AG04450 (cell line): Measurements from ENCODE around the gene LSG1. TPM values are rescaled to one million over a fixed set of nuclear protein-coding genes. Genes with fewer than 3 reads are reported as not detected.

Source experiments
- CTCF ChIA-PET: fragments of 300-600, 350-600 bp; formaldehyde crosslinking; extraction: SDS; loops from one replicate; lab custom pipeline; 2022; ENCODE audit warnings: antibody characterized with exemption, inconsistent platforms; lab: Charles Lee
- POLR2A ChIA-PET: fragments of 350-600 bp; formaldehyde crosslinking; extraction: SDS; loops from one replicate; lab custom pipeline; 2021; ENCODE audit warnings: antibody characterized with exemption, inconsistent platforms; lab: Yijun Ruan, JAX
- DNase-seq: peaks from one replicate; pipeline ENCODE4 v3.0.0-alpha.2; 2011; ENCODE audit warnings: low read depth, low spot score
- H3K27ac ChIP-seq: one replicate; pipeline ENCODE4 v1.5.1; 2012; ENCODE audit warnings: low read depth, low read length, control low read depth
- H3K27me3 ChIP-seq: one replicate; pipeline ENCODE4 v1.6.0; 2012; ENCODE audit warnings: low read length; ENCODE audit not compliant: control insufficient read depth, insufficient read depth
- H3K4me3 ChIP-seq: 2 replicates; pipeline ENCODE4 v1.5.1; 2011; ENCODE audit warnings: mild to moderate bottlenecking, low read depth, low read length, control low read depth
- H3K9me3 ChIP-seq: 2 replicates; pipeline ENCODE4 v1.5.1; 2012; ENCODE audit warnings: low read length; ENCODE audit not compliant: control insufficient read depth, insufficient read depth
- CTCF ChIP-seq: IDR thresholded peaks from 2 replicates; pipeline ENCODE4 v1.5.1; 2011; ENCODE audit warnings: low read depth, low read length, control low read depth, inconsistent platforms
- polyA plus RNA-seq: library from polyadenylated mRNA; depleted of rRNA; stranded (reverse); fragments of >200 nt; gene quantifications from 2 replicates; pipeline ENCODE4 v1.2.3, GENCODE V29; 2011

Gene LSG1
- polyA plus RNA-seq, 1 experiment: 34.0 TPM

GRCh38 chr3:194707147-194707540 lies 35.2 kb upstream of the LSG1 start:
- ChIA-PET CTCF (interaction anchor here (0.6 kb wide), 2 partner anchors 25 to 172 kb away, joined by 4 read pairs; no protein-coding TSS in a partner anchor), POLR2A (interaction anchor here (0.6 kb wide), 1 partner anchor 342 kb away, joined by 3 read pairs; no protein-coding TSS in a partner anchor)
- H3K4me3 ChIP-seq: no peak overlapping the region
- peaks cover 25% of the 10 kb centered on the region for H3K27me3 ChIP-seq
- no peaks in the 10 kb centered on the region for H3K9me3 ChIP-seq
- H3K27ac ChIP-seq: no peak overlapping the region
- DNase-seq: no peak
- no peak for TF ChIP-seq CTCF

GRCh38 chr3:194705761-194706160 lies 33.8 kb upstream of the LSG1 start:
- Histone ChIP-seq H3K27me3 (peaks cover 30% of the 10 kb centered on the region), H3K27ac (no peak overlapping the region), H3K9me3 (no peaks in the 10 kb centered on the region), H3K4me3 (no peak overlapping the region)
- no peak for TF ChIP-seq CTCF
- DNase-seq: no peak
- POLR2A ChIA-PET: no interaction called here
- CTCF ChIA-PET: no interaction called here

- CTCF ChIA-PET: no interaction called here
- Histone ChIP-seq H3K27ac (no peak overlapping the region), H3K9me3 (no peaks in the 10 kb centered on the region), H3K4me3 (no peak overlapping the region), H3K27me3 (peaks cover 32% of the 10 kb centered on the region)
- no peak for TF ChIP-seq CTCF
- DNase-seq: no peak
- POLR2A ChIA-PET: no interaction called here
Measured at GRCh38 chr3:194705227-194705626, 33.2 kb upstream of the LSG1 start.

GRCh38 chr3:194702545-194702944 lies 30.6 kb upstream of the LSG1 start:
- ChIA-PET POLR2A (no interaction called here), CTCF (no interaction called here)
- no peak for TF ChIP-seq CTCF
- DNase-seq: no peak
- Histone ChIP-seq H3K27ac (no peak overlapping the region), H3K4me3 (no peak overlapping the region), H3K9me3 (no peaks in the 10 kb centered on the region), H3K27me3 (peaks cover 44% of the 10 kb centered on the region)

GRCh38 chr3:194696702-194697101 lies 24.7 kb upstream of the LSG1 start:
- no peak overlapping the region for H3K4me3 ChIP-seq
- ChIA-PET POLR2A (no interaction called here), CTCF (no interaction called here)
- H3K27me3 ChIP-seq: peaks cover 32% of the 10 kb centered on the region
- no peaks in the 10 kb centered on the region; the same call in 1 of the 2 replicates for H3K9me3 ChIP-seq
- no peak for TF ChIP-seq CTCF
- no peak for DNase-seq
- no peak overlapping the region for H3K27ac ChIP-seq
